A549 (cell line): ENCODE measurements around the gene HES3. TPM values are rescaled to one million over a fixed set of nuclear protein-coding genes. Genes with fewer than 3 reads are reported as not detected.

Source experiments
- ATAC-seq, 2 experiments: fragments of 200-7000 bp in 1 of 2; fragments of >200 bp in 1 of 2; cut with Nextera tagmentation in 1 of 2; cut with Tn5 transposase in 1 of 2; 3 replicates each; pipeline versions ENCODE4 v1.8.0 to v1.9.1; 2018 to 2020; ENCODE audit warnings: mild to moderate bottlenecking in 1 of 2, moderate library complexity in 1 of 2
- CTCF ChIA-PET: fragments of 300-600 bp; sonication (Branson Sonifier 250); formaldehyde crosslinking; extraction: SDS; loops from one replicate; lab custom pipeline; 2021; ENCODE audit warnings: antibody characterized with exemption, inconsistent platforms; lab: Yijun Ruan, JAX
- POLR2A ChIA-PET: fragments of 350-600 bp; formaldehyde crosslinking; extraction: SDS; loops from one replicate; lab custom pipeline; 2021; ENCODE audit warnings: antibody characterized with exemption, inconsistent platforms; lab: Yijun Ruan, JAX
- DNase-seq, 2 experiments: peaks; one replicate each; pipeline versions ENCODE4 v3.0.0 to v3.0.0-alpha.2; 2011 to 2016; ENCODE audit warnings: low read depth in 1 of 2, low spot score in 1 of 2
- FAIRE-seq: peaks from 2 replicates; lab custom pipeline; 2011; peaks lifted over from hg19 to GRCh38; lab: Jason Lieb, UNC
- H3K27ac ChIP-seq, 2 experiments: fragments of >200 bp; sonication (Bioruptor Twin); formaldehyde crosslinking; 3 replicates each; pipeline ENCODE4 v1.5.1; 2016 to 2017
- H3K4me1 ChIP-seq: fragments of >200 bp; sonication (Bioruptor Twin); formaldehyde crosslinking; 3 replicates; pipeline ENCODE4 v1.6.1; 2016
- H3K4me2 ChIP-seq: fragments of >200 bp; sonication (Bioruptor Twin); formaldehyde crosslinking; 3 replicates; pipeline ENCODE4 v1.6.1; 2016
- H3K4me3 ChIP-seq: fragments of >200 bp; sonication (Bioruptor Twin); formaldehyde crosslinking; 3 replicates; pipeline ENCODE4 v1.5.1; 2016
- H3K9me3 ChIP-seq: fragments of >200 bp; sonication (Bioruptor Twin); formaldehyde crosslinking; 3 replicates; pipeline ENCODE4 v1.6.1; 2016
- BHLHE40 ChIP-seq: IDR thresholded peaks from 2 replicates; pipeline ENCODE4 v1.6.1; 2012; ENCODE audit warnings: low read depth, low read length, inconsistent platforms
- CBX2 ChIP-seq: fragments of 200-600 bp; sonication (generic); IDR thresholded peaks from 2 replicates; pipeline ENCODE4 v1.6.1; 2016; ENCODE audit warnings: low read depth, mild to moderate bottlenecking, borderline replicate concordance
- CBX8 ChIP-seq: fragments of 200-600 bp; sonication (generic); IDR thresholded peaks from 2 replicates; pipeline ENCODE4 v1.6.1; 2016
- CHD4 ChIP-seq: fragments of 200-600 bp; sonication (generic); IDR thresholded peaks from 2 replicates; pipeline ENCODE4 v1.6.1; 2016; ENCODE audit warnings: antibody characterized with exemption, mild to moderate bottlenecking, borderline replicate concordance
- EHF ChIP-seq: fragments of 250-450 bp; sonication (Bioruptor Pico); IDR thresholded peaks from 2 replicates; pipeline ENCODE4 v1.5.0; 2020; ENCODE audit warnings: mild to moderate bottlenecking
- FOSB ChIP-seq: fragments of 250-450 bp; sonication (Bioruptor Pico); IDR thresholded peaks from 2 replicates; pipeline ENCODE4 v1.5.0; 2020; ENCODE audit warnings: mild to moderate bottlenecking, moderate library complexity
- FOSL2 ChIP-seq, 2 experiments: fragments of 450-650 bp in 1 of 2; fragments of >200 bp in 1 of 2; sonication (Bioruptor Twin) in 1 of 2; formaldehyde crosslinking; IDR thresholded peaks; 2 replicates each; pipeline versions ENCODE4 v1.5.0 to v1.6.1; 2016 to 2020; ENCODE audit warnings: mild to moderate bottlenecking in 1 of 2, moderate library complexity in 1 of 2
- FOXS1 ChIP-seq: fragments of 250-450 bp; sonication (Bioruptor Pico); IDR thresholded peaks from 2 replicates; pipeline ENCODE4 v1.5.0; 2020; ENCODE audit warnings: mild to moderate bottlenecking, moderate library complexity
- HDAC2 ChIP-seq: fragments of 200-600 bp; sonication (generic); IDR thresholded peaks from 2 replicates; pipeline ENCODE4 v1.6.1; 2016
- HEYL ChIP-seq: fragments of 250-450 bp; sonication (Bioruptor Pico); IDR thresholded peaks from 2 replicates; pipeline ENCODE4 v1.8.0; 2021; ENCODE audit warnings: mild to moderate bottlenecking, moderate library complexity
- HOXB13 ChIP-seq: fragments of 250-450 bp; sonication (Bioruptor Pico); IDR thresholded peaks from 2 replicates; pipeline ENCODE4 v1.5.0; 2020; ENCODE audit warnings: low read depth, mild to moderate bottlenecking, moderate library complexity
- JUN ChIP-seq, 2 experiments: fragments of >200 bp; sonication (Bioruptor Twin); formaldehyde crosslinking; IDR thresholded peaks; 2 replicates in 1 of 2; 3 replicates in 1 of 2; pipeline ENCODE4 v1.6.1; 2016 to 2017
- JUNB ChIP-seq: fragments of >200 bp; sonication (Bioruptor Twin); formaldehyde crosslinking; IDR thresholded peaks from 2 replicates; pipeline ENCODE4 v1.6.1; 2016
- MAZ ChIP-seq: fragments of 150-350 bp; IDR thresholded peaks from 2 replicates; pipeline ENCODE4 v1.6.1; 2014; ENCODE audit warnings: antibody characterized with exemption, low read depth, low read length, borderline replicate concordance
- POLR2A ChIP-seq: IDR thresholded peaks from 2 replicates; pipeline ENCODE4 v1.6.1; 2012; ENCODE audit warnings: mild to moderate bottlenecking, low read length
- RARB ChIP-seq: fragments of 250-450 bp; sonication (Bioruptor Pico); IDR thresholded peaks from 2 replicates; pipeline ENCODE4 v1.8.0; 2021; ENCODE audit warnings: mild to moderate bottlenecking, moderate library complexity
- SREBF2 ChIP-seq: fragments of 450-650 bp; IDR thresholded peaks from 2 replicates; pipeline ENCODE4 v1.6.1; 2014; ENCODE audit warnings: mild to moderate bottlenecking, moderate library complexity
- TFCP2L1 ChIP-seq: fragments of 250-450 bp; sonication (Bioruptor Pico); IDR thresholded peaks from 2 replicates; pipeline ENCODE4 v1.5.0; 2021; ENCODE audit warnings: mild to moderate bottlenecking
- TP53 ChIP-seq: fragments of 250-450 bp; sonication (Bioruptor Pico); IDR thresholded peaks from 2 replicates; pipeline ENCODE4 v1.5.0; 2021; ENCODE audit warnings: mild to moderate bottlenecking, moderate library complexity
- WGBS: methylation state at CpG from one replicate; pipeline ENCODE4 v1.1.6; 2017; ENCODE audit errors: missing lambda C conversion rate; 5-methylcytosine and 5-hydroxymethylcytosine counted together
- polyA plus RNA-seq, 4 experiments: library from polyadenylated mRNA; depleted of rRNA in 3 of 4; stranded (reverse); fragments of >200 nt; fragmentation: RNase III in 1 of 4; extraction: RNeasy Plus Mini Kit Qiagen cat#74134 plus additional on column Dnase treatment in 1 of 4; gene quantifications; 2 replicates in 3 of 4; 3 replicates in 1 of 4; pipeline ENCODE4 v1.2.3, GENCODE V29; 2011 to 2017
- TF ChIP-seq, protein P1 (sequence below): fragments of >200 bp; sonication (Bioruptor Twin); formaldehyde crosslinking; IDR thresholded peaks from 2 replicates; pipeline ENCODE4 v1.6.1; 2016
- TF ChIP-seq, protein P2 (sequence below): fragments of 200-600 bp; sonication (generic); IDR thresholded peaks from 2 replicates; pipeline ENCODE4 v1.6.1; 2016; ENCODE audit warnings: antibody characterized with exemption, mild to moderate bottlenecking, moderate library complexity
- TF ChIP-seq, protein P3 (sequence below): IDR thresholded peaks from 2 replicates; pipeline ENCODE4 v1.6.1; 2012
- TF ChIP-seq, protein P4 (sequence below): fragments of 150-350 bp; IDR thresholded peaks from 2 replicates; pipeline ENCODE4 v1.6.1; 2014; ENCODE audit warnings: low read depth, mild to moderate bottlenecking, low read length
- TF ChIP-seq, protein P5 (sequence below): fragments of >200 bp; sonication (Bioruptor Twin); formaldehyde crosslinking; IDR thresholded peaks from 3 replicates; pipeline ENCODE4 v1.6.1; 2016
- TF ChIP-seq, protein P6 (sequence below): IDR thresholded peaks from 2 replicates; pipeline ENCODE4 v1.6.1; 2012; ENCODE audit warnings: low read depth, borderline replicate concordance

Gene HES3
- polyA plus RNA-seq, 2 of the 4 experiments (the other 2 are of a cell fraction) = not detected

DNA sequence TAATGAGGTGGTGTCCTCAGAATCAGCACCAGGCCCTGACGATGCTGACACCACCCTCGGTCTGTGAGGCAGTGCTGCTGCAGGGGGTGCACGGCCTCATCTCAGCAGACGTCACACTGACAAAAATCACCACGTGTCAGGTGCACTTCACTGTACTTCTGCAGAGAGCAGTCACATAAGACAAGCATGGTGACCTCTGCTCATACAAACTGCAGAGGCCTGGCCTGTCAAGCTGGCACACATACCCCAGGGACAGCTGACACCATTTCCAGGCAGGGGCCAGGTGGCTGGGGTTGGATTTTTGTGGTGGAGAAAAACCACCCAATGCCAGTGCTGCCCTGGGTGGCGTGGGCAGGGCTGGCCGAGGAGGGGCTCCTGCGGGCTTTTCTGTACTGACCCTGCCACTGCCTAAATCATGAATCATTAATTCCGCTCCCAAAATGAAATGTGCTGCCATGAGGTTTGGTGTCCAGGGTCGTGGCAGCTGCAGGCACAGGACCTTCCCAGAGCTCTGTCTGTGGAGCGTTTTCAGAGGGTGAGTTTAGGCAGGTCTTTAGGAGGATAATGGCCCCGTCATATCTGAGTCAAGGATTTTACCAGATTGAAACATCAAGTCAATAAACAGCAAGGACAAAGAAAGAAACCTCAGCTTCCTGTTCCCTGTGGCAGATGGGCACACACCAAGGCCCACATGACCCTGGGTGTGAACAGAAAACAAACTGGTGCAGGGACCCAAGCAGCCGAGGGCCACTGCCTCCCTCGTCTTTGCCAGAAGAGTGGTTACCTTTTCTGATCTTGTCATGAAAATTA is 50.3 kb downstream of the HES3 start:
- whole genome bisulfite sequencing = 89% methylated on average over 10 of the region's 14 CpGs
- ATAC-seq (no peak), FAIRE-seq (no peak), DNase-seq (no peak)
- no peak overlapping the region for H3K4me2 ChIP-seq
- no peak for TF ChIP-seq CHD4
- TF ChIP-seq FOSB = no peak
- TF ChIP-seq EHF (CRISPR knock-in tag) = no peak
- no peak for TF ChIP-seq CBX2
- no peak for TF ChIP-seq CBX8
- TF ChIP-seq, protein P1, sequence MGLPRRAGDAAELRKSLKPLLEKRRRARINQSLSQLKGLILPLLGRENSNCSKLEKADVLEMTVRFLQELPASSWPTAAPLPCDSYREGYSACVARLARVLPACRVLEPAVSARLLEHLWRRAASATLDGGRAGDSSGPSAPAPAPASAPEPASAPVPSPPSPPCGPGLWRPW = no peak
- no peak for TF ChIP-seq HDAC2
- no peak overlapping the region for H3K27ac ChIP-seq
- CTCF ChIA-PET = interaction anchor here (0.6 to 1.3 kb wide), 2 partner anchors 10 to 48 kb away, joined by 3 to 4 read pairs; no protein-coding TSS in a partner anchor
- no peaks in the 10 kb centered on the region for H3K4me1 ChIP-seq
- H3K4me3 ChIP-seq = no peak overlapping the region
- POLR2A ChIA-PET = no interaction called here
- H3K9me3 ChIP-seq = no peaks in the 10 kb centered on the region

DNA sequence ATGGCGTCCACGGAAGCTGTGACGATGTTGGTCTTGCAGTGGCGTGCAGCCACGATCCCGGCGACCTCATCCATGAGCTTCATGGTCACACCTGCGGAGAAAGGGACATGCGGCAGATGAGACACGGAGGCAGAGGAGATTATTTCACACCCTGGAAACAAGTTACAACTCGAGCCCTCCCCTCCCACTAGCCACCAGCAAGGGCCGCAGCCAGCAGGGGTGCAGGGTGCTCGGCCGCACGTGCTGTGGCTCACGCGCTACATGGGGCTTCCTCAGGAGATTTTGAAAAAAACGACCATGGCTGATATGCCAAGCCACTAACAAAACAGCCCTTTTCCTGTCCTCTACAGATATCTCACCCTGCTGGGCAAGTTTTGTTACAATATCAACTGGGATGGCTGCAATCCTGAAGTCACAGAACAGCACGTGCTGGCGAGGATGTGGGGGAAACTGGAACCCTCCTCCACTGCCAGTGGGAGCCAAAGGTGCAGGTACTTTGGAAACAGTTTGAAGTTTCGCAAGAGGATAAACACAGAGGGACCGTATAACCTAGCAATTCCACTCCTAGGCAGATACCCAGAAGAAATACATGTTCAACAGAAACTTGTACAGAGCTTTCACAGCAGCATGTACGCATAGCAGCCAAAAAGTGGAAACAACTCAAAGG is 51.0 kb downstream of the HES3 start:
- DNase-seq = no peak
- H3K4me2 ChIP-seq = no peak overlapping the region
- TF ChIP-seq SREBF2 (no peak), FOSL2 (IDR thresholded peaks at IDR 0.05) (no peak), FOSL2 (CRISPR knock-in tag; IDR thresholded peaks at IDR 0.05) (no peak), RARB (no peak), MAZ (no peak), TFCP2L1 (CRISPR knock-in tag) (no peak), HOXB13 (no peak), HEYL (CRISPR knock-in tag) (no peak), BHLHE40 (no peak), JUNB (no peak), TP53 (no peak), FOXS1 (CRISPR knock-in tag) (no peak), JUN (IDR thresholded peaks at IDR 0.05) (no peak), POLR2A (no peak), HDAC2 (no peak)
- TF ChIP-seq, protein P2, sequence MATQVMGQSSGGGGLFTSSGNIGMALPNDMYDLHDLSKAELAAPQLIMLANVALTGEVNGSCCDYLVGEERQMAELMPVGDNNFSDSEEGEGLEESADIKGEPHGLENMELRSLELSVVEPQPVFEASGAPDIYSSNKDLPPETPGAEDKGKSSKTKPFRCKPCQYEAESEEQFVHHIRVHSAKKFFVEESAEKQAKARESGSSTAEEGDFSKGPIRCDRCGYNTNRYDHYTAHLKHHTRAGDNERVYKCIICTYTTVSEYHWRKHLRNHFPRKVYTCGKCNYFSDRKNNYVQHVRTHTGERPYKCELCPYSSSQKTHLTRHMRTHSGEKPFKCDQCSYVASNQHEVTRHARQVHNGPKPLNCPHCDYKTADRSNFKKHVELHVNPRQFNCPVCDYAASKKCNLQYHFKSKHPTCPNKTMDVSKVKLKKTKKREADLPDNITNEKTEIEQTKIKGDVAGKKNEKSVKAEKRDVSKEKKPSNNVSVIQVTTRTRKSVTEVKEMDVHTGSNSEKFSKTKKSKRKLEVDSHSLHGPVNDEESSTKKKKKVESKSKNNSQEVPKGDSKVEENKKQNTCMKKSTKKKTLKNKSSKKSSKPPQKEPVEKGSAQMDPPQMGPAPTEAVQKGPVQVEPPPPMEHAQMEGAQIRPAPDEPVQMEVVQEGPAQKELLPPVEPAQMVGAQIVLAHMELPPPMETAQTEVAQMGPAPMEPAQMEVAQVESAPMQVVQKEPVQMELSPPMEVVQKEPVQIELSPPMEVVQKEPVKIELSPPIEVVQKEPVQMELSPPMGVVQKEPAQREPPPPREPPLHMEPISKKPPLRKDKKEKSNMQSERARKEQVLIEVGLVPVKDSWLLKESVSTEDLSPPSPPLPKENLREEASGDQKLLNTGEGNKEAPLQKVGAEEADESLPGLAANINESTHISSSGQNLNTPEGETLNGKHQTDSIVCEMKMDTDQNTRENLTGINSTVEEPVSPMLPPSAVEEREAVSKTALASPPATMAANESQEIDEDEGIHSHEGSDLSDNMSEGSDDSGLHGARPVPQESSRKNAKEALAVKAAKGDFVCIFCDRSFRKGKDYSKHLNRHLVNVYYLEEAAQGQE = no peak
- TF ChIP-seq, protein P3, sequence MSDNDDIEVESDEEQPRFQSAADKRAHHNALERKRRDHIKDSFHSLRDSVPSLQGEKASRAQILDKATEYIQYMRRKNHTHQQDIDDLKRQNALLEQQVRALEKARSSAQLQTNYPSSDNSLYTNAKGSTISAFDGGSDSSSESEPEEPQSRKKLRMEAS = no peak
- TF ChIP-seq, protein P1 = no peak
- TF ChIP-seq, protein P4, sequence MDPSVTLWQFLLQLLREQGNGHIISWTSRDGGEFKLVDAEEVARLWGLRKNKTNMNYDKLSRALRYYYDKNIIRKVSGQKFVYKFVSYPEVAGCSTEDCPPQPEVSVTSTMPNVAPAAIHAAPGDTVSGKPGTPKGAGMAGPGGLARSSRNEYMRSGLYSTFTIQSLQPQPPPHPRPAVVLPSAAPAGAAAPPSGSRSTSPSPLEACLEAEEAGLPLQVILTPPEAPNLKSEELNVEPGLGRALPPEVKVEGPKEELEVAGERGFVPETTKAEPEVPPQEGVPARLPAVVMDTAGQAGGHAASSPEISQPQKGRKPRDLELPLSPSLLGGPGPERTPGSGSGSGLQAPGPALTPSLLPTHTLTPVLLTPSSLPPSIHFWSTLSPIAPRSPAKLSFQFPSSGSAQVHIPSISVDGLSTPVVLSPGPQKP = no peak
- TF ChIP-seq, protein P5, sequence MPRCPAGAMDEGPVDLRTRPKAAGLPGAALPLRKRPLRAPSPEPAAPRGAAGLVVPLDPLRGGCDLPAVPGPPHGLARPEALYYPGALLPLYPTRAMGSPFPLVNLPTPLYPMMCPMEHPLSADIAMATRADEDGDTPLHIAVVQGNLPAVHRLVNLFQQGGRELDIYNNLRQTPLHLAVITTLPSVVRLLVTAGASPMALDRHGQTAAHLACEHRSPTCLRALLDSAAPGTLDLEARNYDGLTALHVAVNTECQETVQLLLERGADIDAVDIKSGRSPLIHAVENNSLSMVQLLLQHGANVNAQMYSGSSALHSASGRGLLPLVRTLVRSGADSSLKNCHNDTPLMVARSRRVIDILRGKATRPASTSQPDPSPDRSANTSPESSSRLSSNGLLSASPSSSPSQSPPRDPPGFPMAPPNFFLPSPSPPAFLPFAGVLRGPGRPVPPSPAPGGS = no peak
- TF ChIP-seq, protein P6, sequence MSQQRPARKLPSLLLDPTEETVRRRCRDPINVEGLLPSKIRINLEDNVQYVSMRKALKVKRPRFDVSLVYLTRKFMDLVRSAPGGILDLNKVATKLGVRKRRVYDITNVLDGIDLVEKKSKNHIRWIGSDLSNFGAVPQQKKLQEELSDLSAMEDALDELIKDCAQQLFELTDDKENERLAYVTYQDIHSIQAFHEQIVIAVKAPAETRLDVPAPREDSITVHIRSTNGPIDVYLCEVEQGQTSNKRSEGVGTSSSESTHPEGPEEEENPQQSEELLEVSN = no peak
- 91% methylated on average over 19 of the region's 23 CpGs for WGBS
- ATAC-seq = no peak
- H3K4me1 ChIP-seq = no peaks in the 10 kb centered on the region; the same call in 2 of the 3 replicates
- FAIRE-seq = no peak
- H3K9me3 ChIP-seq = no peaks in the 10 kb centered on the region
- H3K4me3 ChIP-seq = no peak overlapping the region
- no peak overlapping the region for H3K27ac ChIP-seq
- POLR2A ChIA-PET = no interaction called here
- CTCF ChIA-PET = interaction anchor here (1.6 kb wide), 1 partner anchor 48 kb away, joined by 5 read pairs; no protein-coding TSS in a partner anchor
